ENCODE data around the gene APBB2.

DNA sequence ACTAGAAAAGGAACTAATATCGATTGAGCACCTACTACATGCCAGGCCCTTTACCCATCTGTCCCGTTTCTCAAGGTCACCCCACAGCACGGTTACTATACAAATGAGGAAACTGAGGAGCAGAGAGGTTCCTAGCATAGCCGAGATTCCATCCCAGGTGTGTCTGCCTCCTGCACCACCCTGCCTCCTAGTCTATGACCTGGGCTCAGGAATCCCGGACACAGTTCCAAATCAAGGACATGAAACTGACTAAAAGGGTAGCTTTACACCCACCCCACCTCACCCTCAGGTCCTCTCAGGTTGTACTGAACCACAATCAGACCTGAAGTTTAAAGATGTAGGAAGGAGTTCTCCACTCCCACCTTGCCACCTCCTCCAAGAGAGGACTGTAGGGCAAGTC lies 55.6 kb downstream of the APBB2 start:
- TF ChIP-seq, protein P1, sequence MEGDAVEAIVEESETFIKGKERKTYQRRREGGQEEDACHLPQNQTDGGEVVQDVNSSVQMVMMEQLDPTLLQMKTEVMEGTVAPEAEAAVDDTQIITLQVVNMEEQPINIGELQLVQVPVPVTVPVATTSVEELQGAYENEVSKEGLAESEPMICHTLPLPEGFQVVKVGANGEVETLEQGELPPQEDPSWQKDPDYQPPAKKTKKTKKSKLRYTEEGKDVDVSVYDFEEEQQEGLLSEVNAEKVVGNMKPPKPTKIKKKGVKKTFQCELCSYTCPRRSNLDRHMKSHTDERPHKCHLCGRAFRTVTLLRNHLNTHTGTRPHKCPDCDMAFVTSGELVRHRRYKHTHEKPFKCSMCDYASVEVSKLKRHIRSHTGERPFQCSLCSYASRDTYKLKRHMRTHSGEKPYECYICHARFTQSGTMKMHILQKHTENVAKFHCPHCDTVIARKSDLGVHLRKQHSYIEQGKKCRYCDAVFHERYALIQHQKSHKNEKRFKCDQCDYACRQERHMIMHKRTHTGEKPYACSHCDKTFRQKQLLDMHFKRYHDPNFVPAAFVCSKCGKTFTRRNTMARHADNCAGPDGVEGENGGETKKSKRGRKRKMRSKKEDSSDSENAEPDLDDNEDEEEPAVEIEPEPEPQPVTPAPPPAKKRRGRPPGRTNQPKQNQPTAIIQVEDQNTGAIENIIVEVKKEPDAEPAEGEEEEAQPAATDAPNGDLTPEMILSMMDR (IDR thresholded peaks at IDR 0.05): no peak
- no peak for TF ChIP-seq POLR2A (IDR thresholded peaks at IDR 0.05)
- no peak for TF ChIP-seq POLR2AphosphoS5 (IDR thresholded peaks at IDR 0.05)
- no peak for TF ChIP-seq EP300 (IDR thresholded peaks at IDR 0.05)
